Heart right ventricle (tissue), 16 donors: ENCODE measurements around the gene TPRKB. TPM values are rescaled to one million over a fixed set of nuclear protein-coding genes. Genes with fewer than 3 reads are reported as not detected.

Experiments used
- ATAC-seq, 8 donors: fragments of 200-7000 bp; cut with Tn5 transposase; one replicate each; pipeline ENCODE4 v1.9.1; 2020; ENCODE audit warnings: mild to moderate bottlenecking in 8 of 8, moderate library complexity in 8 of 8, moderate number of reproducible peaks in 1 of 8
- DNase-seq, 2 donors: peaks; one replicate each; pipeline ENCODE4 v3.0.0-alpha.2; 2020
- H3K27ac ChIP-seq, 10 donors: fragments of 200-600 bp; sonication (generic) in 2 of 10; one replicate each; pipeline versions ENCODE4 v1.5.0 to v1.8.0; 2020 to 2022; ENCODE audit warnings: mild to moderate bottlenecking in 3 of 10
- H3K27me3 ChIP-seq, 7 donors: fragments of 200-600 bp; one replicate each; pipeline ENCODE4 v1.8.0; 2021 to 2022; ENCODE audit warnings: mild to moderate bottlenecking in 2 of 7
- H3K36me3 ChIP-seq, 9 donors: fragments of 200-600 bp; sonication (generic) in 1 of 9; one replicate each; pipeline versions ENCODE4 v1.5.0 to v1.8.0; 2020 to 2022; ENCODE audit warnings: mild to moderate bottlenecking in 2 of 9
- H3K4me1 ChIP-seq, 9 donors: fragments of 200-600 bp; sonication (generic) in 1 of 9; one replicate each; pipeline versions ENCODE4 v1.5.0 to v1.8.0; 2020 to 2022; ENCODE audit warnings: mild to moderate bottlenecking in 4 of 9
- H3K4me3 ChIP-seq, 10 donors: fragments of 200-600 bp; sonication (generic) in 2 of 10; one replicate each; pipeline versions ENCODE4 v1.5.0 to v1.8.0; 2020 to 2022; ENCODE audit warnings: mild to moderate bottlenecking in 7 of 10, moderate library complexity in 2 of 10
- H3K9me3 ChIP-seq, 11 donors: fragments of 200-600 bp in 10 of 11; sonication (generic) in 2 of 11; one replicate each; pipeline versions ENCODE4 v1.5.0 to v1.8.0; 2013 to 2022; ENCODE audit warnings: mild to moderate bottlenecking in 2 of 11, control low read depth in 1 of 11, moderate library complexity in 1 of 11
- CTCF ChIP-seq, 9 donors: fragments of 200-600 bp; sonication (generic) in 2 of 9; IDR thresholded peaks; one replicate each; pipeline versions ENCODE4 v1.5.0 to v1.8.0; 2021 to 2022; ENCODE audit warnings: antibody characterized with exemption in 9 of 9, mild to moderate bottlenecking in 5 of 9, moderate library complexity in 1 of 9
- WGBS, 2 donors: extraction: QIAGEN DNeasy Blood & Tissue Kit; methylation state at CpG; one replicate each; pipeline ENCODE4 v1.1.7; 2013; ENCODE audit warnings: inconsistent platforms in 1 of 2; 5-methylcytosine and 5-hydroxymethylcytosine counted together
- intact Hi-C, 10 donors: fragments of 100-400 bp; cut with DNase I; formaldehyde crosslinking; loops; one replicate each; pipeline versions ENCODE4 v1.11.1 to v1.14.2; 2022
- polyA plus RNA-seq, 2 donors: library from polyadenylated mRNA; stranded (reverse); fragments of 200-250 nt; gene quantifications; one replicate each; pipeline ENCODE4 v1.2.3, GENCODE V29; 2013
- total RNA-seq, 10 donors: library from RNA; stranded (reverse); fragmentation: NEBNext Ultra II Directional in 3 of 10; extraction: Animal tissue kit (Norgen Biotek cat#: 25700) in 3 of 10; gene quantifications; one replicate each; pipeline versions ENCODE4 v1.2.1 to v1.2.4, GENCODE V29; 2021 to 2023
- donor health status: Arrhythmogenic right ventricular cardiomyopathy.
- donor health status: ischemic (EF 13 %, LVEDD 7.1; RV severe dilation, severe dysfunction).
- donor health status: healthy with polysubstance abuse.
- donor health status: DM: no; HTN: yes; CAD: no.
- donor health status: DM: no; HTN: no; CAD: no.
- donor health status: ischemic (EF 25% LVEDD 6.9; RV normal size, moderate dysfunction).
- donor health status: ischemic (EF 25% LVEDD 5.7; RV mildly dilated, moderate dysfunction).
- donor health status: healthy.
- donor health status: DM: yes; HTN: yes; CAD: no.
- donor health status: Ischemic cardiomyopathy.
- donor health status: ischemic (EF 35%, LVEDD 5.7; RV mildly dilated, moderate dysfunction).
- donor health status: nonischemic (EF 11% LVEDD 7.7; RV severe dilation, severe dysfunction).
- donor health status: DM: yes; HTN: yes; CAD: no.
- donor health status: PGD.
- donor health status: ischemic (EF 29% LVEDD 5.4; RV normal size, mild dysfunction).
- donor health status: nonischemic (EF 23%, LVEDD 6.1; RV moderate dilation, normal function).

The TPRKB gene
- total and polyA plus RNA-seq, 12 donors, result 17.1 to 83.2 (median 20.8) TPM

DNA sequence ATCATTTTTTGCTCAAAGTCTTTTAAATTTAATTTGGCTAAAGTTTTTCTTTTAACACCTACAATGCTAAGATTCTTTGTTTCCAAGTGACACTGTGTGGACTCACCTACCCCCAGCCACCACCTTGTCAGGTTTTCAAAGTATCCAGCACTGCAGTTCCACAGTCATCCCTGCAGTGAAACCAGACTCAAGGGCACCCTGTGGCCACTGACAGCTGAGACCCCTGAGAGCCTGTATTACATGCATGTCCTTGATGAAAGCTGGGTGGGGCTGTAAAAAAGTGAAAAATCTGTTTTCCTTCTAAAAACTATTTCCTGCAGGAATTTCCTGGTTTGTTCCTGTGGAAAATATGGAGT lies 19.9 kb downstream of the TPRKB start:
- DNase-seq (no peak), ATAC-seq (no peak)
- peaks cover 0 to 21% (median 0%) of the 10 kb centered on the region in 9 donors for H3K4me1 ChIP-seq
- TF ChIP-seq CTCF (IDR thresholded peaks at IDR 0.05), result no peak
- no peaks in the 10 kb centered on the region for H3K36me3 ChIP-seq
- intact Hi-C loops, result no loop called here
- H3K27me3 ChIP-seq, result no peaks in the 10 kb centered on the region
- peak overlapping the region in 1 of 10 donors; percentile 71 for H3K27ac ChIP-seq
- H3K4me3 ChIP-seq, result peak overlapping the region in 1 of 10 donors; percentile 22
- H3K9me3 ChIP-seq, result peaks cover 0 to 17% (median 0%) of the 10 kb centered on the region in 11 donors

- peak overlapping the region in 3 of 10 donors; percentile 4 to 22 (median 7) for H3K4me3 ChIP-seq
- intact Hi-C loops, result no loop called here
- WGBS, 2 donors, result 29 to 52% methylated on average over 8 of the region's 8 CpGs
- H3K36me3 ChIP-seq, result no peaks in the 10 kb centered on the region
- peaks cover 0 to 21% (median 0%) of the 10 kb centered on the region in 9 donors for H3K4me1 ChIP-seq
- ATAC-seq, result peak in 6 of 8 donors; percentile 46 to 69 (median 64)
- H3K27me3 ChIP-seq, result no peaks in the 10 kb centered on the region
- DNase-seq, result no peak
- TF ChIP-seq CTCF (IDR thresholded peaks at IDR 0.05), result no peak
- peaks cover 0 to 17% (median 0%) of the 10 kb centered on the region in 11 donors for H3K9me3 ChIP-seq
- peak overlapping the region in 6 of 10 donors; percentile 7 to 71 (median 18) for H3K27ac ChIP-seq
These were observed 20.4 kb downstream of the TPRKB start for GRCh38 chr2:73716543-73717250.

DNA sequence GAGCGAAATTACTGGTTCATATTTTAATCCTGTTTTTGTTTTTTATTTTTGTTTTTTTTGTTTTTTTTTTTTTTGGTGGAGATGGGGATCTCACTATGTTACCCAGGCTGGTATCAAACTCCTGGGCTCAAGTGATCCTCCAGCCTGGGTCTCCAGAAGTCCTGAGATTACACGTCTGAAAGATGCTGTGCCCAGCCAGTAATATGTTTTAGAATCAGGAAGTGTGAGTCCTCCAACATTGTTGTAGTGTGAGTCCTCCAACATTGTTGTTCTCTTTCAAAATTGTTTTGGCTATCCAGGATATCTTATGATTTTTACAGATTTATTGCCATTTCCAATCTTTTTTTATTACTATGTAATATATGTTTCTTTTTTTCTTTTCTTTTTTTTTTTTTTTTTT lies 23.1 kb downstream of the TPRKB start:
- ATAC-seq (no peak), DNase-seq (no peak)
- H3K27ac ChIP-seq, result no peak overlapping the region
- H3K36me3 ChIP-seq, result no peaks in the 10 kb centered on the region
- intact Hi-C loops, result no loop called here
- WGBS, 2 donors, result 82 to 91% methylated on average over 2 of the region's 2 CpGs
- peaks cover 0 to 7% (median 0%) of the 10 kb centered on the region in 7 donors for H3K27me3 ChIP-seq
- peaks cover 0 to 17% (median 0%) of the 10 kb centered on the region in 11 donors for H3K9me3 ChIP-seq
- H3K4me1 ChIP-seq, result peaks cover 0 to 21% (median 0%) of the 10 kb centered on the region in 9 donors
- TF ChIP-seq CTCF (IDR thresholded peaks at IDR 0.05), result no peak
- H3K4me3 ChIP-seq, result no peak overlapping the region

- 91 to 93% methylated on average over 9 of the region's 9 CpGs for WGBS, 2 donors
- ATAC-seq, result no peak
- DNase-seq, result no peak
- H3K36me3 ChIP-seq, result no peaks in the 10 kb centered on the region
- peaks cover 0 to 8% (median 0%) of the 10 kb centered on the region in 7 donors for H3K27me3 ChIP-seq
- no peak for TF ChIP-seq CTCF (IDR thresholded peaks at IDR 0.05)
- peaks cover 0 to 2% (median 0%) of the 10 kb centered on the region in 11 donors for H3K9me3 ChIP-seq
- no peak overlapping the region for H3K4me3 ChIP-seq
- intact Hi-C loops, result no loop called here
- peaks cover 0 to 6% (median 0%) of the 10 kb centered on the region in 9 donors for H3K4me1 ChIP-seq
- no peak overlapping the region for H3K27ac ChIP-seq
These were observed 28.6 kb downstream of the TPRKB start for GRCh38 chr2:73708527-73708926.
